Stomach smooth muscle (tissue), 2 donors: Measurements from ENCODE around the gene TAF1A.

ENCODE experiments used
- H3K27ac ChIP-seq: one replicate; pipeline ENCODE4 v1.7.0; 2013; ENCODE audit warnings: mild to moderate bottlenecking, low read length, inconsistent platforms
- H3K27me3 ChIP-seq, 2 donors: one replicate each; pipeline ENCODE4 v1.7.0; 2013; ENCODE audit warnings: low read length in 2 of 2; ENCODE audit not compliant: insufficient read depth in 2 of 2, control insufficient read depth in 1 of 2
- H3K36me3 ChIP-seq, 2 donors: one replicate each; pipeline ENCODE4 v1.7.0; 2013; ENCODE audit warnings: low read length in 2 of 2; ENCODE audit not compliant: control insufficient read depth in 2 of 2, insufficient read depth in 2 of 2
- H3K4me1 ChIP-seq: one replicate; pipeline ENCODE4 v1.7.0; 2013; ENCODE audit warnings: low read length; ENCODE audit not compliant: control insufficient read depth, insufficient read depth
- H3K4me3 ChIP-seq, 2 donors: one replicate each; pipeline ENCODE4 v1.7.0; 2013; ENCODE audit warnings: low read length in 2 of 2
- H3K9ac ChIP-seq, 2 donors: one replicate each; pipeline ENCODE4 v1.7.0; 2013; ENCODE audit warnings: low read length in 2 of 2, mild to moderate bottlenecking in 1 of 2
- H3K9me3 ChIP-seq, 2 donors: one replicate each; pipeline ENCODE4 v1.7.0; 2013; ENCODE audit warnings: low read length in 2 of 2; ENCODE audit not compliant: control insufficient read depth in 2 of 2
- donor health status: healthy.
- donor health status: Pancreatic carcinoma.

The TAF1A gene

DNA sequence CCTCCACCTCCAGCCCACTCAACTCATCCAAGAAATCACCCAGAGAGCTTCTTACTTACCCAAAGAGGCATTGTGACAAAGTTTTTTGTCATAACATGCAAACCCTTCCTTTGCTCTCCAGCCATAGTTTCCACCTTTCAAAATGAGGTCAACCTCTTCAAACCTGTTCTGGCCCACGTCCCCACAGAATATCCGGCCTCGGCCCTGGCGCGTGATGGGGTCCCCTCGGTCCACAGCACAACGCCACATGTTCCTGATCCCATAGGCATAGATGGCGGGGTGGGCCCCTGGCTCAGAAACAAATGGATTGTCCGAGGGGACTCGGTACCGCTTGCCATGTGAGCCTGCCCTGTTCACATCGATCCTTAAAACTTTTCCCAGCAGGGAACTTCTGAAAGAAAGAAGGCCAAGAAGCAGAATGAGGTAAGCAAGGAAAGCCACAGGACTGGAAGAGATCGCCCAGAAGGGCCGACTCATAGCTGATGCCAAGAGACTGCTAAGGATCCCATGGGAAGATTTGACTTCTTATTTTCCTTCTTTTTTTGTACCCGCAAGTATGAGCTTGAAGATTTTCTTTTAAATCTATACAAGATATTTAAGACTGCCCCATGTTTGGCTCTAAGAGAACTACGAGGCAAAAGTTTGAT is 49.7 kb downstream of the TAF1A start:
- H3K4me1 ChIP-seq: no peaks in the 10 kb centered on the region
- no peak overlapping the region for H3K9ac ChIP-seq
- H3K9me3 ChIP-seq: no peaks in the 10 kb centered on the region
- peaks cover 3 to 5% of the 10 kb centered on the region in 2 donors for H3K27me3 ChIP-seq
- H3K4me3 ChIP-seq: no peak overlapping the region
- no peak overlapping the region for H3K27ac ChIP-seq
- no peaks in the 10 kb centered on the region for H3K36me3 ChIP-seq

GRCh38 chr1:222535455-222535854 is 54.3 kb downstream of the TAF1A start:
- Histone ChIP-seq H3K9ac (no peak overlapping the region), H3K27ac (no peak overlapping the region), H3K27me3 (no peaks in the 10 kb centered on the region)

GRCh38 chr1:222530852-222531251 is 58.9 kb downstream of the TAF1A start:
- no peak overlapping the region for H3K27ac ChIP-seq
- no peaks in the 10 kb centered on the region for H3K4me1 ChIP-seq
- no peak overlapping the region for H3K9ac ChIP-seq
- H3K9me3 ChIP-seq: no peaks in the 10 kb centered on the region
- H3K36me3 ChIP-seq: no peaks in the 10 kb centered on the region
- H3K4me3 ChIP-seq: no peak overlapping the region
- H3K27me3 ChIP-seq: no peaks in the 10 kb centered on the region

More at GRCh38 chr1:222535455-222535854, 54.3 kb downstream of the TAF1A start:
- no peak overlapping the region for H3K4me3 ChIP-seq
- H3K9me3 ChIP-seq: no peaks in the 10 kb centered on the region
- no peaks in the 10 kb centered on the region for H3K36me3 ChIP-seq
- no peaks in the 10 kb centered on the region for H3K4me1 ChIP-seq

DNA sequence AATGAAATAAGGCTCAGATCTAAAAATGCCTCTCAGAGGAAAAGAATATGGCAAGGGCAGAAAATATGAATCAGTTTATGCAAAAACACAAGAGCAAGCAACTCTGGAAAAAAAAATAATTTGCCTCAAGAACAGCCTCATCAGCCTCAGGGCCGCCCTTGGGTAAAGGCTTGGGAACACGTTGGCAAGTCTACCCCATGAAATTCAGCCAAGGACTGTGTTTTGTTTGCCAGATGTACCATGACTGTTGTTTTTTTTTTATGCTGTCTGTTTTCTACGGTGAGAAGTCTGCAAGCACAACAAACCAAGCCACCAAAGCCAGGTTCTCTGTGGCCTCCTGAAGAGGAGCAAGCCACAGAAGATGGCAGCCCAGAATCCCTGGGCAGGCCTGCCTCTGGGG is 59.8 kb downstream of the TAF1A start:
- no peak overlapping the region for H3K9ac ChIP-seq
- no peaks in the 10 kb centered on the region for H3K9me3 ChIP-seq
- H3K4me1 ChIP-seq: no peaks in the 10 kb centered on the region
- no peaks in the 10 kb centered on the region for H3K36me3 ChIP-seq
- no peak overlapping the region for H3K27ac ChIP-seq
- H3K27me3 ChIP-seq: no peaks in the 10 kb centered on the region
- no peak overlapping the region for H3K4me3 ChIP-seq

- no peak overlapping the region for H3K27ac ChIP-seq
- no peaks in the 10 kb centered on the region for H3K27me3 ChIP-seq
- no peak overlapping the region for H3K9ac ChIP-seq
- no peak overlapping the region for H3K4me3 ChIP-seq
- H3K4me1 ChIP-seq: no peaks in the 10 kb centered on the region
- H3K9me3 ChIP-seq: no peaks in the 10 kb centered on the region
- no peaks in the 10 kb centered on the region for H3K36me3 ChIP-seq
These were observed 60.6 kb downstream of the TAF1A start for GRCh38 chr1:222529181-222529580.

GRCh38 chr1:222525951-222526350 is 63.8 kb downstream of the TAF1A start:
- Histone ChIP-seq H3K9me3 (peaks cover 0 to 2% of the 10 kb centered on the region in 2 donors), H3K9ac (no peak overlapping the region), H3K4me3 (no peak overlapping the region), H3K27ac (no peak overlapping the region), H3K4me1 (no peaks in the 10 kb centered on the region), H3K36me3 (no peaks in the 10 kb centered on the region), H3K27me3 (no peaks in the 10 kb centered on the region)

GRCh38 chr1:222523852-222524251 is 65.9 kb downstream of the TAF1A start:
- H3K27ac ChIP-seq: no peak overlapping the region
- H3K36me3 ChIP-seq: no peaks in the 10 kb centered on the region
- H3K27me3 ChIP-seq: no peaks in the 10 kb centered on the region
- H3K4me3 ChIP-seq: no peak overlapping the region
- no peak overlapping the region for H3K9ac ChIP-seq
- peaks cover 0 to 2% of the 10 kb centered on the region in 2 donors for H3K9me3 ChIP-seq
- no peaks in the 10 kb centered on the region for H3K4me1 ChIP-seq

GRCh38 chr1:222522105-222522915 is 67.4 kb downstream of the TAF1A start:
- no peak overlapping the region for H3K9ac ChIP-seq
- no peak overlapping the region for H3K27ac ChIP-seq
- H3K9me3 ChIP-seq: peaks cover 0 to 2% of the 10 kb centered on the region in 2 donors
- H3K27me3 ChIP-seq: no peaks in the 10 kb centered on the region
- no peaks in the 10 kb centered on the region for H3K36me3 ChIP-seq
- H3K4me1 ChIP-seq: no peaks in the 10 kb centered on the region
- no peak overlapping the region for H3K4me3 ChIP-seq

- Histone ChIP-seq H3K4me1 (no peaks in the 10 kb centered on the region), H3K9ac (no peak overlapping the region), H3K27me3 (no peaks in the 10 kb centered on the region), H3K36me3 (no peaks in the 10 kb centered on the region), H3K27ac (no peak overlapping the region), H3K4me3 (no peak overlapping the region), H3K9me3 (peaks cover 0 to 2% of the 10 kb centered on the region in 2 donors)
These were observed 68.2 kb downstream of the TAF1A start for GRCh38 chr1:222521299-222522104.
